ENCODE data around the gene ERVK3-1. TPM values are rescaled to one million over a fixed set of nuclear protein-coding genes. Genes with fewer than 3 reads are reported as not detected.

The ERVK3-1 gene
- total RNA-seq, 1 donor from 2014 or later = 11.4 TPM

DNA sequence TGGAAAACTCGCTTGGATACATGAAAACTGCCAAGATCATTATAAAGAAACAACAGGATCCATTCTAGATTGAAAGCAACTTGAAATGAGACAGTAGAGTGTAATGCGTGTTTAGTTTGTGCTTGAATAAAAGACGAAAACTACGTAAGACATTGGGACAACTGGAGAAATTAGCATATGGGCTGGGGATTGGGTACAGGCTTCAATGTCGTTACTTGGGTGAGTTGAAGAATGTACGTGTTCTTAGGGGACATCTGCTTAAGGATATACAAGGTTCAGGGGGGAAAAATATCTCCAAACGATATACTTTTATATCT is 471 bp upstream of the ERVK3-1 start:
- DNase-seq (ENCODE audit: low read depth in 2 of 2) = no peak

DNA sequence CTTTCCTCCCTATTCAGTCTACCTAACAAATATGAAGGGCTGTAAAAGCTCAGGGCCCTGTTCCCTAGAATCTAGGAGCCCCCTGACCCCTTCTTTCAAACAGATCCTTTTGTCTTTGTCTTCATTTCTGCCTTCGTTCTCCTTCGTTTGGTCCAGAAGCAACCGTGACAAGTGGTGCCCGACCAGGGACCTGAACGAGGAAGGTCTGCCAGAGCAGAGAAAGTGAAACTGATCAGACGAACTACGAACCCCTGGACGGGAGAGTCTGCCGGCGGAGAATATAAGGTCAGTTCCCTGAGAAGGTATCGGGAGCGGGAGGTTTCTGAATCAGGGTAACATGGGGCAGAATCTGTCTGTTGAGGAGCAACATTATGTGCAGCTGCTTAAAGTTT is 751 bp downstream of the ERVK3-1 start:
- DNase-seq (ENCODE audit: low read depth in 2 of 2) = no peak

DNA sequence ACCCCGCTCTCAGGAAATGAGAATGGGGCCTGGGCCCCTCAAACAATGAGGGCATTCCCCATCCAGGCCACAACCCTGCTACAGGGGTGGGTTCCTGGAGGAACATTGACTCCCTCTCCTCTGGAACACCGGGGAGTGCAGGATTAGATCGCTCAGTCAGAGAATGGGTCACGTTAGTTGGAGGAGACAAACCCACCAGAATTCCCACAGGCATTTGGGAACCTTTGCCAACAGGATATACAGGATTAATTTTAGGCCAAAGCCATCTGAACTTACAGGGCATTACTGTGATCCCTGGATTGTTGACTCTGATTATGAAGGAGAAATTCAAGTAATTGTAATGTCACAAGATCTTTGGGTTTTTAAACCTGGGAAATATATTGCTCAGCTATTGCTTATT is 2.6 kb downstream of the ERVK3-1 start:
- DNase-seq (ENCODE audit: low read depth in 2 of 2) = no peak

DNA sequence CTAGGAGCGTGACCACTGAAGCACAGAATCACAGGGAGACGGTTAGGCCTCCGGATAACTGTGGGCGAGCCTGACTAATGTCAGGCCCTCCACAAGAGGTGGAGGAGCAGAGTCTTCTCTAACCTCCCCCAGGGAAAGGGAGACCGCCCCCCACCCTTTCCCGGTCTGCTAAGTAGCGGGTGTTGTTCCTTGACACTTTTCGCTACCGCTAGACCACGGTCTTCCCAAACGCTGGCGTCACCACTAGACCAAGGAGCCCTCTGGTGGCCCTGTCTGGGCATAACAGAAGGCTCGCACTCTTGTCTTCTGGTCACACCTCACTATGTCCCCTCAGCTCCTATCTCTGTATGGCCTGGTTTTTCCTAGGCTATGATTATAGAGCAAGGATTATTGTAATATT is 5.5 kb downstream of the ERVK3-1 start:
- DNase-seq (ENCODE audit: low read depth in 2 of 2) = peak in 1 of 2 donors; percentile 33

DNA sequence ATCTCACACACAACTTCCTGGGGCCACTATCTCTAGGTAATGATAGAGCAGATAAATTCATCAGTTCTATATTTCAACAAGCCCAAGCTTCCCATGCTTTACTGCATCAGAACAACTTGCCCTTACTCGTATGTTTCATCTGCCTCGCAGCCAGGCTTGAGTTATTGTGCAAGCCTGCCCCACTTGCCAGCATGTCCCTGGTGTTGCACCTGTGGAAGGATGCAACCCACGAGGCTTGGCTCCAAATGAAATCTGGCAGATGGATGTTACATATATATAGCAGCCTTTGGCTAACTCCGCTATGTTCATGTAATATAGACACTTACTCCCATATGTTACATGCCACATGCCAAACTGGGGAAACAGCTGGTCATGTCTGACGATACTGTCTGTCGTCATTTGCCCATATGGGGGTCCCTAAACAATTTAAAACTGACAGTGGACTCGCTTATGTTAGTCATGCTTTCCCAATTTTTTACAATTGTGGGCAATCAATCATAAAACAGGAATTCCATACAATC is 6.2 kb downstream of the ERVK3-1 start:
- no peak for DNase-seq (ENCODE audit: low read depth in 2 of 2)

DNA sequence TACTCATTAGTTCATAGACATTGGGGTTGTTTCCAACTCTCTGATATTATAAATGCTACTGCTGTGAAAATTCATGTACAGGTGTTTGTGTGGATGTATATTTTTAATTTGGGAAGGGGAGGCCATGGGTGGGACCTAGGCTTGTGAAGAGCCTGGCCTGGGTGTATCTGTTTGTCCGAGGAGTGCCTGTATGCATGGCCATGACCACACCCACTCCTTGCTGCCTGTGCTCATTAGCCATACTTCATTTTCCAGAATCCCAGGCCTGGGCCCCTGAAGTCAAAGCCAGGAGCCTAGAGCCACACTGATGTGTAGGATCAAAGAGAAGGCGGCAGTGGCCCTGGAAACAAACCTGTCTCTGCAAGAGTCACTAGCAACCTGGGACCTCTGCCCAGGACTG is 10.4 kb downstream of the ERVK3-1 start:
- DNase-seq (ENCODE audit: low read depth in 2 of 2) = no peak

DNA sequence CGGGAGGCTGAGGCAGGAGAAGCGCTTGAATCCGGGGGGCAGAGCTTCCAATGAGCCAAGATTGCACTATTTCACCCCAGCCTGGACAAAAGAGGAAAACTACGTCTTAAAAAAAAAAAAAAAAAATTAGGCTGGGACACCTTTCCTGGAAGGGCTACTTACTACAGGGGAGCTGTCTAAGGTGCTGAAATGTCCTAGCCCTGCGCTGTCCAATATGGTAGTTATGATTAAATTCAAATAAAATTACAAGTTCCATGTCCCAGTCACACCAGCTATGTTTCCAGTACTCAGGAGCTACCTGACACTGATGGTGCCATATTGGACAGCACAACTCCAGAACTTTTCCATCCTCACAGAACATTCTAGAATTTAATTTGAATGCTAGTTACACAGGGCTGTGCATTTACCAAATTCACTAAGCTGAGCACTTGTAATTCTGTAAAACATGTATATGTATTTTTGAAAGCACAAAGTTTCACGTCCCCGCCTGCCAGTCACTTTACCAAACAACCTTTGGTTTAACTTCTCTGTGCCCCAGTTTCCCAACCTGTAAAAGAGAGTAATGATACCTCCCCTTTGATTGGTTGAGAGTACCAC is 12.4 kb downstream of the ERVK3-1 start:
- DNase-seq (ENCODE audit: low read depth in 2 of 2) = peak in 1 of 2 donors; percentile 64

DNA sequence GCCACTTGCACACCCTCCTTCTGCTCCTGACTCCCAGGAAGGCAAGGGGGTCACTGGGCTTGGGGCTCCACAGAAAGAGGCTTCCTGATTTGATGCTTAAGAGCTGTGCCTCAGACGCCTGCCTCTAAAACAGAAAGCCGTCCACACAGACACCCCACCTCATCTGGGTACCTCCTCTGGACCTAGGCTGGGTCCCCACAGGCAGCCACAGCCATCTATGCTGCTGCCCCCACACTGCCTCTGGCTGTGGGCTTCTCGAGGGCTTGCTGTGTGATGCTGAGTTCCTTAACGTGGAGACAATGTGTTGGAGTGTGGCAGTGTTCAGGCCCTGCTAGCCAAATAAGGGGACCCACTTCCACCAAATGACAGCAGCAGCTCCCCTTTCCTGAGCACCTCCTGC is 13.1 kb downstream of the ERVK3-1 start:
- no peak for DNase-seq (ENCODE audit: low read depth in 2 of 2)

DNA sequence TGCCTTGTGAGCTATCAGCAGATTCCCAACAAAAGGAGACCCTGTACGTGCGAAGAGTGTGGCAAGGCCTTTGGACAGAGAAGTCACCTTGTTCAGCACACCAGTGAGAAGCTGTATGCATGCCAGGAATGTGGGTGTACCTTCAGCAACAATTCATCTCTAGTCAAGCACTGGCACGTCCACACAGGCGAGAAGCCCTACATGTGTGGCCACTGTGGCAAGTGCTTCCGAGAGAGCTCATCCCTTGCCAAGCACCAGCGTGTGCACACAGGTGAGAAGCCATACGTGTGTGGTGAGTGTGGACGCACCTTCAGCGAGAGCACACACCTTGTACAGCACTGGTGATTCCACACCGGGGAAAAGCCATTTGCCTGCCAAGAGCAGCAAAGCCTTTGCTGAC is 14.1 kb downstream of the ERVK3-1 start:
- no peak for DNase-seq (ENCODE audit: low read depth in 2 of 2)

DNA sequence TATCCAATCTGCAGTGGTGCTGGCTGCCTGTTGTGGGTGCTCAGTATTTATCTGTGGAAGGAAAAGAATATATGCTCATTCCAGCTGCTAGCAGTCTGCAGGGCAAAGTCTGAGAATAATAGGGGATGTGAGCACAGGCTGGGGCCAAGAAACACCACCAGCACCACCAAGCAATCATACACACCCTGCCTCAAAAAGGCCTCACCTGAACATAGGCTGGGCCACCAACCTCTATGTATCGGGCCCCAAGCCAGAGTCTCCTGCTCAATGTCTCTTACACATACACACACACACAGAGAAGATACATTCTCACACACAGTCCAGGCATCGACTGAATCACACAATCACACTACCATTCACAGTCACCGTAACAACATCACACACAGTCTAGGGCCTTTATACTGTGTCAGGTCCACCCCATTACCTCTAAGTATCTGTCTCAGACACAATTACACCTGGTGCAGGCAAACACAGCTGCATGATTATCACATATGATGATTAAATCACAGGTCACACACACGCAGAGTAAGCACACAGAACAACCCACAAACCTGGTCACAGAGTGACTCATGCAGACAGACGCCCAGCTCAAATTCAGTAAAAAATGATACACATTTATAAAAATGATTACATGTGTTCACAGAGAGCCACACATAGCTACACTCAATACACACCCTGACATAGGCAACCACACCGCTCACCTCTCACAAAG is 20.3 kb downstream of the ERVK3-1 start:
- DNase-seq (ENCODE audit: low read depth in 2 of 2) = peak in 1 of 2 donors; percentile 7

DNA sequence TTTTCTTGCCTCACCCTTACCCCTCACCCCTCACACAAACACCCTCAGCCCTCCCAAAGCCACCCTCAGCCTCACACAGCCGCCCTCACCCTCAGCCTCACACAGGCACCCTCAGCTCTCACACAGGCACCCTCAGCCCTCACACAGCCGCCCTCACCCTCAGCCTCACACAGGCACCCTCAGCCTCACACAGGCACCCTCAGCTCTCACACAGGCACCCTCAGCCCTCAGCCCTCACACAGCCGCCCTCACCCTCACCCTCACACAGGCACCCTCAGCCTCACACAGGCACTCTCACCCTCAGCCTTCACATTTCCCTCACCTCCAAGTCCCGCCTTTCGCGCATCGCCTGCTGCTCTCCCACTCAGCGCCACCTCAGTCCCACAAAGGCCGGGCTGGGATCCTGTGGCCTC is 21.3 kb downstream of the ERVK3-1 start:
- no peak for DNase-seq (ENCODE audit: low read depth in 2 of 2)

DNA sequence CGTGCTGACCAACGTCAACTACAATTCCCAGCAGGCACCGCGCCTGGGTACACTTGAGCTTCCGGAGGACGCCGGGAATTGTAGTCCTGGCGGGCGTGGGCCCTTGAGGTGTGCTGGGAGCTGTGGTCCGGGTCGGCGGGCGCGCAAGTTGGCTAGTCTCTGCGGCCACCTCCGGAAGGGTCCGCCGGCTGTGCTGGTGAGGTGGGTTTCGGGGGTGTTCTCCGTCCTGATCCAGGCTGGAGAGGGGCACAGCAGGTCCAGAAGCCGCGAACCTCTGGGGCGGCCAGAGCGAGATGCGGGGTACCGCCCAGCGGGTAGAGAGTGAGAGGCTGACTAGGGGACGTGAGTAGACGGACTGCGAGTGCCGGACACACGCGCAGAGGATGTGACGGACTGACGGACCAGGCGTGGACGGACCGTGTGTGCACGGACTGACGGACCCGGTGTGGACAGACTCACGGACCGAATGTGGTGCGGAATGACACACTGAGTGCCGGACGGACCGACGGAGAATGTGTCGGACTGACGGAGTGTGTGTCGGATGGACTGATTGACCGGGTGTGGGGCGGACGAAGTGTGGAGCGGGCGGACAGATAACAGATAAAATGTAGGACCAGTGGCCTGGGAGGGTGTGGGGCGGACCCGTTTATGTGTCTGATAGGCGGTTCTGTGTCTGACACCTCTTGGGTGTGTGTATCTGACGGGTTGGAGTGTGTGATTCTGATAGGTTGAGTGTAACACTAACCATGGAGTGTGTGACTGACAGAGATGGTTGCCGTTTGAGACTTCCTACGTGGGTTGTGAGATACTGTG is 21.9 kb downstream of the ERVK3-1 start, which contains the start of gene ZSCAN22:
Gene ZSCAN22, plus strand, starts transcription at position 81 of the 813 bp plus-strand sequence. CDS start 7,809 bp downstream, outside the sequence.
- DNase-seq (ENCODE audit: low read depth in 2 of 2) = peak; percentile 94 to 97

DNA sequence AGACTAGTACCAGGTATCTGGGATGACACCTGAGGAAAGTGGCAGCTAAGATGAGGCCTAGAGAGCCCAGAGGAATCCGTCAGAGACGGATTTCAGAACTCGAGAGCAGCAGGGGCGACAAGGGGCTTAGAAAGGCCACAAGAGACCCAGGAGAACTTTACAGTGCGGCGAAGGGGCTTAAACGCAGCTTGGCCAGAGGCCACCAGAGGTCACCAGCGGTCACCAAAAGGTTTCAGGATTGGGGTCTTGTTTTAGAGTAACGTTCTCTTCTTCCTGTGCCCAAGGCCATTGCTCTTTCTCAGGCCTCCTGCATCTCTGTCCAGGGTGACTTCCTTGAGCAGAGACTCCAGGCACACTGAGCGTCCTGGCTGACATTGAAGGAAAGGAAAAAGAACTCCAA is 23.8 kb downstream of the ERVK3-1 start:
- no peak for DNase-seq (ENCODE audit: low read depth in 2 of 2)

DNA sequence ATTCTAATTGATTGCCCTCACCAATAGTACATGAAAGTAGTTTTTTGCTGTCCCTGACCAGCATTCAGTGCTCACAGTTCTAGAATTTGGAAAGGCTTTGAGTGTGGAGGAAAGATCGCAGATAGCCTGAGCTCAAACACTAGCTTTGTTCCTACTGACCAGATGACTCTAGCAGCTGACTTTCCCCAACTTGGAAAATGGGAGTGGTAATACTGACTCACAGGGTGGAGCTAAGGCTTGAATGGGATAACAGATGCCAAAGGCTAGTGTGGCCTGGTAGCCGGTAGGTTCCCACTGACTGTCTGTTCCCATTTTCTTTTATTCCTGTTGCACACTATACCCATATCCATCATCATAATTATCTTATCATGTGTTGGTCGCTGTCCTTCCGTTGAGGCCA is 25.3 kb downstream of the ERVK3-1 start:
- DNase-seq (ENCODE audit: low read depth in 2 of 2) = peak; percentile 31 to 50

DNA sequence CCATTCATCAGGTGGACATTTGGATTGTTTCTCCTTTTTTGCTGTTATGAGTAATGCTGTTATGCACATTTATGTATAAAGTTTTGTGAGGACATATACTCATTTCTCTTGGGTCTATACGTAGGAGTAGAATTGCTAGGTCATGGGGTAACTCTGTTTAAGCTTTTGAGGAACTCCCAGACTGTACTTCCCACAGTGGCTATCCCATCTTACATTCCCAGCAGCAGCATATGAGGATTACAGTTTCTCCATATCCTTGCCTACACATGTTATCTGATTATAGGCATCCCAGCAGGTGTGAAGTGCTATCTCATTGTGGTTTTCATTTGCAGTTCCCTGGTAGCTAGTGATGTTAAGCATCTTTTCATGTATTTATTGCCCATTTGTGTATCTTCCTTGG is 27.5 kb downstream of the ERVK3-1 start:
- DNase-seq (ENCODE audit: low read depth in 2 of 2) = no peak

DNA sequence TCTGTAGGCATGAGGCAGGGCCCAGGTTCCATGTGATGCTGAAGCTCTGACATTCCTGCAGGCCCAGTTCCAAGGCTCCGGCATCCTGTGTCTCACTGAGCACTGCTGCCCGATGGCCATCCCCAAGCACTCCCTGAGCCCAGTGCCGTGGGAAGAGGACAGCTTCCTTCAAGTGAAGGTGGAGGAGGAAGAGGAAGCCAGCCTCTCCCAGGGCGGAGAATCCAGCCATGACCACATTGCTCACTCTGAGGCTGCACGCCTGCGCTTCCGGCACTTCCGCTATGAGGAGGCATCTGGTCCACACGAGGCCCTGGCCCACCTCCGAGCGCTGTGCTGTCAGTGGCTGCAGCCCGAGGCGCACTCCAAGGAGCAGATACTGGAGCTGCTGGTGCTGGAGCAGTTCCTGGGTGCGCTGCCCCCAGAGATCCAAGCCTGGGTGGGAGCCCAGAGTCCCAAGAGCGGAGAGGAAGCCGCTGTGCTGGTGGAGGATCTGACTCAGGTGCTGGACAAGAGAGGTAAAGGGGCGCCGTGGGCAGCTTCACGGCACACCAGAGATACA is 29.6 kb downstream of the ERVK3-1 start:
- no peak for DNase-seq (ENCODE audit: low read depth in 2 of 2)

DNA sequence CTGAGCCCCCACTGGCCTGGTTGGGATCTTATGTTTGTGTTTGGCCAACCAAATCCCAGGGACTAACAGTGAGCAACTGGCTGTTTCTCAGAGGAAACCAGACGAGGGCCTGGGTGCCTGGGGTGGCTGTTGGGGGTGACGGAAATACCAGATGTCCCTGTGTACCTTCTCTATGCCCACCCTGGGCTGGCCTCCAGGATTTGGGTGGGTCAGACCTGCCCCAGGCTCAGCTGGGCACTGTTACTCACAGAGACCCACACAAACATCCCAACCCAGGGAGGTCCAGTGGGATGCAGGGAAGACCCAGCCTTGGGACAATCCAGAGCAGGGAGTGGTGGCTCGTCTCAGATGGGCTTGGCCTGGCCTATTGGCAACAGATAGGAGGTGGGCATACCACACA is 30.5 kb downstream of the ERVK3-1 start:
- DNase-seq (ENCODE audit: low read depth in 2 of 2) = no peak

DNA sequence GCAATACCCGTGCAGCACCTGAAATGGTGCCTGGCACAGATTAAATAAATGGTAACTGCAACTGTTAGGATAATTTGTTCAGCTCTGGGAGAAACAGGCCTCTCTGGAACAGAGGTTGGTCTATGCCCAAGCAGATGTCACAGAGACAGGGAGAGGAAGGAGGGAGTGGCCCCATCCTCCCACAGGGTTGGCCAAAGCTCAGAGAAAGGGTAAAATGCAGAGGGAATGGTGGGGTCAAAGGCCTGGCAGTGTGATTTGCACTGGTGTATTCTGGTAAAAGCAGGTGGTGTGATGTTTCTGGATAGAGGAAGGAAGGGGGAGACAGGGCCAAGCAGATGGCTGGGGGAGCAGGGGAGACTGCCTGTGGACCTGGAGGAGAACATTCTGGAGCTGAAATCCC is 31.0 kb downstream of the ERVK3-1 start:
- no peak for DNase-seq (ENCODE audit: low read depth in 2 of 2)

DNA sequence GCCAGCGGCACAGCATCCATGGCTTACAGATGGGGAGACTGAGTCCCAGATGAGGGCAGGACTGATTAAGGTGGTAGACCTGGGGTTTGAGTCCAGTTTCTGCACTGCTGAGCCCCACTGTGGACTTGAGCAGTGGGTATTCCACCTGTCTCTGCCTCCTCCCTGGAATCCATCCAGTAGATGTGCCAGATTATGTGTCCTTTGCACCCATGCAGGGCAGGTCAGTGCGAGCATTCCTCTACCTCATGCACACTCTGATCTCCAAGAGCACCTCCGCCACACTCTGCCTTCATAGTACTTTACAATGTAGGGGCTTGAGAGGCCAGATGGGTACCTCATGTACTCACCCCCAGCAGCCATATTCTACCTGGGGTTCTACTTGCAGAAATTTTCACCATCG is 31.6 kb downstream of the ERVK3-1 start:
- no peak for DNase-seq (ENCODE audit: low read depth in 2 of 2)

DNA sequence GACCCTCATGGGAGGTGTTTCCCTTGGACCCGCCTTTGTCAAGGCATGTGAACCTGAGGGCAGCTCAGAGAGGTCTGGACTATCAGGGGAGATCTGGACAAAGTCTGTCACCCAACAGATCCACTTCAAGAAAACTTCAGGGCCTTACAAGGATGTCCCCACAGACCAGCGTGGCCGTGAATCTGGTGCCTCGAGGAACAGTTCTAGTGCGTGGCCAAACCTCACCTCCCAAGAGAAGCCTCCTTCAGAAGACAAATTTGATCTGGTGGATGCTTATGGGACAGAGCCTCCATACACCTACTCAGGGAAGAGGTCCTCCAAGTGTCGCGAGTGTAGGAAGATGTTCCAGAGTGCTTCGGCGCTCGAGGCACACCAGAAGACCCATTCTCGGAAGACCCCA is 33.2 kb downstream of the ERVK3-1 start:
- no peak for DNase-seq (ENCODE audit: low read depth in 2 of 2)

DNA sequence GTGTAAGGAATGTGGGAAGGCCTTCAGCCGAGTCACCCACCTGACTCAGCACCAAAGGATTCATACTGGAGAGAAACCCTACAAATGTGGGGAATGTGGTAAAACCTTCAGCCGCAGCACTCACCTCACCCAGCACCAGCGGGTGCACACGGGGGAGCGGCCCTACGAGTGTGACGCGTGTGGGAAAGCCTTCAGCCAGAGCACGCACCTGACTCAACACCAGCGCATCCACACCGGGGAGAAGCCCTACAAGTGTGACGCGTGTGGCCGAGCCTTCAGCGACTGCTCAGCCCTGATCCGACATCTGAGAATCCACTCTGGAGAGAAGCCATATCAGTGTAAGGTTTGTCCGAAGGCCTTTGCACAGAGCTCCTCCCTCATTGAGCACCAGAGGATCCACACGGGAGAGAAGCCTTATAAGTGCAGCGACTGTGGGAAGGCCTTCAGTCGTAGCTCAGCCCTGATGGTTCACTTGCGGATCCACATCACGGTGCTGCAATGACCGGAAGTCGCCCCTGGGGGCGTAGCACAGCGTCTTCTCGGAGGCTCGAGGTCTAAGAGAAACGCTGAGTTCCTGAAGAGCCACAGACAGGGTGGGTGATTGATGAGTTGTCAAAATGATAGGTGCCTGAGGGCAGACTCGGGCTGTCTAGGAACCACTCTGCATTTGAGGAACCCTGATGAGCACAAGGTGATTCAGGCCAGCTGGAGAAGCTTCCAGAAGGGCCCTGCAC is 33.8 kb downstream of the ERVK3-1 start:
- no peak for DNase-seq (ENCODE audit: low read depth in 2 of 2)

Data from dermis microvascular lymphatic vessel endothelial cell (primary cell).